ENCODE measurements around the gene GPRC5B. TPM values are rescaled to one million over a fixed set of nuclear protein-coding genes. Genes with fewer than 3 reads are reported as not detected.

GPRC5B gene
- total RNA-seq, 4 donors from 2014 or later = 19.9 to 34.1 (median 27.7) TPM

DNA sequence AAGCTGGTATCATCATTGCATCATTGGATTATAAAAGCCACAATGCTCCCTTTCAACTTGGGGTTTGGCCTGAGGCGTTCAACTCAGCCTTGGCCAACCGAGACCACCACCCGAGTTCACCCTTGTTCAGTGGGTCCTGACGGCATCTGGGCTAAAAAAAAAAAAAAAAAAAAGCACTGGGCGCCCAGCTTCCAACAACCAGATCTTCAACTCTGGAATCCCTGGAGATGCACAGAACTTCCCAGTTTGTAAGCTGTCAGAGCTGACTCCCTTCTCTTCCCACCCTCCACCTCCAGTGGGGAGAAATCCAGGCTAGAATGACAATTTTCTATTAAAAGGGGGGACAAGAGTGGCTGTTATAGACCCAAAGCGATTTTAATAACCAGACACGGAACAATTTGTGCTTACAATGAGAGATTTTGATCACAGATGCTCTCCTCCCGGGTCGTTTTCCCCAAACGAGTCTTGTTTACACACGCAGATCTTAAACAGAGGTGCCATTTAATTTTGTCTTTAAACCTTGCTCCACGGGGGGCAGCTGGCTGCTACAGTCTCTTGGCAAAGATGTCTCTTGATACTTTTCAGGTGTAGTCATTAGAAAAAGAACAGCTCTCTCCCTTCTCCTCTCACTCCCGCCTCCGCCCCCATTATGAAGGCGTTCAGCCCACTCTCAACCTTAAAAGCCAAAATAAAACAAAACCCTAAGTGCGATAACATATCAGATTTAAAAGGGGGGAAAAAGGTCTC lies 26.9 kb downstream of the GPRC5B start:
- Histone ChIP-seq H3K9me3 (no peaks in the 10 kb centered on the region), H3K4me1 (peaks cover 15 to 25% of the 10 kb centered on the region in 2 donors), H3K4me3 (replicated peaks in 1 of 3) (no peak overlapping the region), H3K36me3 (peaks cover 0 to 6% of the 10 kb centered on the region in 2 donors), H3K27me3 (no peaks in the 10 kb centered on the region), H3K27ac (no peak overlapping the region)
- no peak for DNase-seq
- WGBS, 2 donors = 74 to 83% methylated on average over 16 of the region's 16 CpGs
- TF ChIP-seq, protein P1, sequence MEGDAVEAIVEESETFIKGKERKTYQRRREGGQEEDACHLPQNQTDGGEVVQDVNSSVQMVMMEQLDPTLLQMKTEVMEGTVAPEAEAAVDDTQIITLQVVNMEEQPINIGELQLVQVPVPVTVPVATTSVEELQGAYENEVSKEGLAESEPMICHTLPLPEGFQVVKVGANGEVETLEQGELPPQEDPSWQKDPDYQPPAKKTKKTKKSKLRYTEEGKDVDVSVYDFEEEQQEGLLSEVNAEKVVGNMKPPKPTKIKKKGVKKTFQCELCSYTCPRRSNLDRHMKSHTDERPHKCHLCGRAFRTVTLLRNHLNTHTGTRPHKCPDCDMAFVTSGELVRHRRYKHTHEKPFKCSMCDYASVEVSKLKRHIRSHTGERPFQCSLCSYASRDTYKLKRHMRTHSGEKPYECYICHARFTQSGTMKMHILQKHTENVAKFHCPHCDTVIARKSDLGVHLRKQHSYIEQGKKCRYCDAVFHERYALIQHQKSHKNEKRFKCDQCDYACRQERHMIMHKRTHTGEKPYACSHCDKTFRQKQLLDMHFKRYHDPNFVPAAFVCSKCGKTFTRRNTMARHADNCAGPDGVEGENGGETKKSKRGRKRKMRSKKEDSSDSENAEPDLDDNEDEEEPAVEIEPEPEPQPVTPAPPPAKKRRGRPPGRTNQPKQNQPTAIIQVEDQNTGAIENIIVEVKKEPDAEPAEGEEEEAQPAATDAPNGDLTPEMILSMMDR (IDR thresholded peaks at IDR 0.05) = no peak
- no peak for TF ChIP-seq POLR2A (IDR thresholded peaks at IDR 0.05)
- intact Hi-C loops (cut with DNase I) = no loop called here

DNA sequence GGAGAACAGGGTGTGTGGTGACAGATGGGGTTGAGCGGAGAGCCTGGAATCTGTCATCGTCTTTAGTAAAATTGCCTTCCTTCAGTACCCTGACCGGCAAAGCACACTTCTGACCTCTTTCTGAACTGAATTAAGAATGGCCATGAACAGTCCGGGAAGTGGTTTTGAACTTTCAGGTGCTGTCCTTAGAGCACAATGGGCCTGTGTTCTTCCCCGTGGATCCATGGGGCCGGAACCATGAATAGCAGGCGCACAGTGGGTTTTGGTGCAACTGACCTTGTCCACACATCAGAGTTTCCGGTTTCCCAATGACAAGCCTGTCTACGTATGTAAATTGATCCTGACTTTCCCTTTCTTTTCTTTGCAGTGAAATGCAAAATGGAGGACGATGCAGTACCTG lies 28.5 kb downstream of the GPRC5B start:
- WGBS, 2 donors = 92 to 93% methylated on average over 10 of the region's 10 CpGs
- Histone ChIP-seq H3K4me3 (replicated peaks in 1 of 3) (no peak overlapping the region), H3K9me3 (no peaks in the 10 kb centered on the region), H3K36me3 (peaks cover 0 to 6% of the 10 kb centered on the region in 2 donors), H3K27ac (no peak overlapping the region), H3K4me1 (peaks cover 6 to 8% of the 10 kb centered on the region in 2 donors), H3K27me3 (no peaks in the 10 kb centered on the region)
- TF ChIP-seq POLR2A (IDR thresholded peaks at IDR 0.05) = no peak
- TF ChIP-seq, protein P1 (IDR thresholded peaks at IDR 0.05) = no peak
- no peak for DNase-seq
- intact Hi-C loops (cut with DNase I) = no loop called here

DNA sequence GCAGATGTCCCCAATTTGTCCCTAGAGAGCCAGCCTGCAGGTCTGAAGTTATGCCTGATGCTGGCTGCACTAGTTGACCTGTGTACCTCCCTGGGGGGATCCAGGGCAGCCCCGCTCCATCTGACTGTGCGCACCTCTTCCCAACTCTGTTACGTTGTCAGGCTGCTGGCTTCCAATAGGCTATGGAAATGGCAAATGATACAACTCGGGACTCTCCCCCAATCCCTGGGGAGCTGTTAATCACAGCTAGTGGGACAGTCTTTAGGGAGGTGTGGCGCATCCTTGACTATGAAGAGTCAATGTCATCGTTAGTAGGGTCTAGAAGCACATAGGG lies 30.1 kb downstream of the GPRC5B start:
- no peak for DNase-seq
- H3K27me3 ChIP-seq = no peaks in the 10 kb centered on the region
- WGBS, 2 donors = 80 to 81% methylated on average over 6 of the region's 6 CpGs

DNA sequence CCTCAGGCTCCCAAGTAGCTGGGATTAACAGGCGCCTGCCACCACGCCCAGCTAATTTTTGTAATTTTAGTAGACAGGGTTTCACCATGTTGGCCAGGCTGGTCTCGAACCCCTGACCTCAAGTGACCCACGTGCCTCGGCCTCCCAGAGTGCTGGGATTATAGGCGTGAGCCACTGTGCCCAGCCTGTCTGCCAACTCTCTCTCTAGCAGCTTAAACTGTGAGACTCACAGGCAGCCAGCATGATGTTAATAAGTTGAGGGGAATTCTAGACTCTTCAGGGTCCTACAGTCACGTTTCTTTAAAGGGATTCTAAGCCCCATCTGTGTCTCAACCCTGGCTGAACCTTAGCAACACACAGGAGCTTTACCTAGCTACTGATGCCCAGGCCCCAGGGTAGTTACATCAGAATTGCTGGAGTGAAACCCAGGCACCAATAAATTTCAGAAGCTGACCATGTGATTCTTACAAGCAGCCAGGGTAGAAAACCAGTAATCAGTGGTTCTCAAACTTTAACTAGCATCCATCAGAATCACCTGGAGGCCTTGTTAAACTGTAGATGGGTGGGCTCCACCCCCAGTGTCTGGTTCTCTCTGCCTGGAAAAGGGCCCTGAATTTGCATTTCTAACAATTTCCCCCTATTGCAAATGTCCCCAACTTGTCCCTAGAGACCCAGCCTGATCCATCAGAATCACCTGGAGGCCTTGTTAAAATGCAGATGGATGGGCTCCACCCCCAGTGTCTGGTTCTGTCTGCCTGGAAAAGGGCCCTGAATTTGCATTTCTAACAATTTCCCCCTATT lies 30.7 kb downstream of the GPRC5B start:
- H3K4me1 ChIP-seq = no peaks in the 10 kb centered on the region
- DNase-seq = no peak
- no peak overlapping the region for H3K4me3 ChIP-seq (replicated peaks in 1 of 3)
- H3K27ac ChIP-seq = no peak overlapping the region
- no peaks in the 10 kb centered on the region for H3K9me3 ChIP-seq
- H3K36me3 ChIP-seq = peaks cover 0 to 6% of the 10 kb centered on the region in 2 donors
- TF ChIP-seq POLR2A (IDR thresholded peaks at IDR 0.05) = no peak
- TF ChIP-seq, protein P1 (IDR thresholded peaks at IDR 0.05) = no peak
- 61 to 63% methylated on average over 7 of the region's 7 CpGs for WGBS, 2 donors
- intact Hi-C loops (cut with DNase I) = no loop called here
- H3K27me3 ChIP-seq = no peaks in the 10 kb centered on the region

More for the DNA sequence above, 30.1 kb downstream of the GPRC5B start:
- Histone ChIP-seq H3K4me1 (no peaks in the 10 kb centered on the region), H3K9me3 (no peaks in the 10 kb centered on the region), H3K27ac (no peak overlapping the region), H3K4me3 (replicated peaks in 1 of 3) (no peak overlapping the region), H3K36me3 (peaks cover 0 to 6% of the 10 kb centered on the region in 2 donors)
- TF ChIP-seq POLR2A (IDR thresholded peaks at IDR 0.05) = no peak
- TF ChIP-seq, protein P1 (IDR thresholded peaks at IDR 0.05) = no peak
- intact Hi-C loops (cut with DNase I) = no loop called here

All from thyroid gland (tissue), 4 donors.